GM21825 (cell line): Measurements from ENCODE around the gene DNAJB13.

ENCODE experiments used
- ATAC-seq: cut with Tn5 transposase; IDR thresholded peaks from one replicate; pipeline ENCODE4 v1.9.1; 2021; ENCODE audit warnings: mild to moderate bottlenecking, moderate library complexity; ENCODE audit not compliant: unreplicated experiment

Gene DNAJB13

DNA sequence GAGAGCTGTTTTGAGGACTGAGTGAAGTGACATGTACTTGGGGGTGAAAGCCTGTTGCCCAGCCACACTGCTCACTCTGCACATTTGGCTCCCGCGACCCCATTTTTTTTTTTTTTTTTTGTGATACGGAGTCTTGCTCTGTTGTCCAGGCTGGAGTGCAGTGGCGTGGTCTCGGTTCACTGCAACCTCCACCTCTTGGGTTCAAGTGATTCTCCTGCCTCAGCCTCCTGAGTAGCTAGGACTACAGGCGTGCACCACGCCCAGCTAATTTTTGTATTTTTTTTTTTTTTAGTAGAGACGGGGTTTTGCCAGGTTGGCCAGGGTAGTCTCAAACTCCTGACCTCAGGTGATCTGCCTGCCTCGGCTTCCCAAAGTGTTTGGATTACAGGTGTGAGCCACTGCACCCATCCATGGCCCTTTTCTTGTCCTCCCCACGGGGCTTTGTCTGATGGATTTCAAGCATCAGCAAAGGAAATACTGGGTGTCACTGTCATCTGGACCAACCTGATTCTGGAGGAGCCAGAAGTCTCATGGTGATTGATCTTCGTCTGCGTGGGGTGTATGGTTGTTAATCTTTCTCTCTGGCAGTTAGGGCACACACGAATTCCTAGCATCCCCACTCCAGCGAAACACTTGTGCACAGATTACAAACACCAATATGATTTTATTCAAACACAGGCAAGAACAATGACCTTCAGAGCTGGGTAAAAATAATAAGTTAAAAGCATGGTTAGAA lies 61.4 kb downstream of the DNAJB13 start:
- no peak for ATAC-seq

DNA sequence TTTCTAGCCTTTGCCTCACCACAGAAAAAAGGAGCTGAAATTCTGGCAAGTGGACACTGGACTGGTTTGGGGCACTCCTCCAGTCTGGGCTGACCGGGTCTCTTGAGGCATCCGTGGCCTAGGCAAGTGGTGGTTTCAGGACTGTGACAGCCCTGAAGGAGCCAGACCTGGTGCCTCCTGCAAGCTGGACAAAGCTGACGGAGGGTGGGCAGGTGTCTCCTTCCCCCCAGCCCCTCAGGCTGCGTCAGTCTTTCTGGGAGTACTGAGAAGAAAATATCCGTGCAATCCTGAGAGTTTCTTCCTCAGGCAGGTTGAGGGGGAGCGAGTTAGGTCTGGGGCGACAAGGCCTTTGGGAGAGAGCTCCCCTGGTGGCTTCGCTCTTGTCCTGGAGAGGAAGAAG lies 62.3 kb downstream of the DNAJB13 start:
- ATAC-seq, result no peak

DNA sequence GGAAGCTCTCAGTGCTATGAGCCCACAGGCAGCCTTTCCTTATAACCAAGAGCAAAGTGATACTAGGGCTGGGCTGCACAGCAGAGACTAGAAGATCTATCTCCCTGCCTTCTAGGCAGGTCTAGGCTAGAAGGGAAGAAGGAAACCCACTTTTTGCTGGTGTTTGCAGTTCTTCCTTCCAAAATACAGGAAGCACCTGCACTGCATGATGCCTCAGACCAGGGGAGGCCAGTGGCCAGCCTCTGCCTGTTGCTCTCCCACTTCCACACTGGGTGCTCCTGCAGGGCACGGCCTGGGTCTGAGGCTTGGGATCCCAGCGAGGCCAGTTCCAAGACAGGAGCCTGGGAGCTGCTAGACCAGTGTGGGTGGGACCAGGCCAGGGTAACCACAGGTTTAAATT lies 64.1 kb downstream of the DNAJB13 start:
- no peak for ATAC-seq

DNA sequence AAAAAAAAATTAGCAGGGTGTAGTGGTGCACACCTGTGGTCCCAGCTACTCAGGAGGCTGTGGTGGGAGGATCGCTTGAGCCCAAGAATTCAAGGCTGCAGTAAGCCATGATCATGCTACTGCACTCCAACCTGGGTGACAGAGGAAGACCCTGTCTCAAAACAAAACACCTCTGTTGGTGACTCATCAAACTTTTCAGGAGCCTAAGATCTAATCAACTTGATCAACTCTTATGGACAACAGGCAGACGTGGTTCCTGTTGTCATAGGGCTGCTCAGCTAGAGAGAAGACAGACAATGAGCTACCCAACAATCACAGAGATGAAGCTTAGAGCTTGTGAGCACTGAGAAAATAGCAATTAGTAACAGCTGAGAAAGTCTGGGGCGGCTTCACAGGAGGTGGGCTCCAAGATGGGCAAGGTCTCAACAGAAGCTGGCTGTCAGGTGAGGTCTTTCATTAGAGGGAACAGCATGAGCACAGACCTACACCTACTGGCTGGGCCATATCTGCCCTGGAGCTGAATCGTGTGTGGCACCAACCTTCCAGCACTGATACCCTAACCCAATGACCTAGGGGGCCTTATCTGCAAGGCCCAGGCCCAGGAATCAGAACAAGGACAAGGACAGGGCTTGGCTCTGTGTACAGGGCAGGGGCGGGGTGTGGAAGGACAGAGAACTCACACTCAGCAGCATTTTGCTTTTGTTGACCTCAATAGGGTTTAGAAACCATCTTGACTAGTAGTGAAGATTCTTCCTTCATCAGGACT lies 65.3 kb downstream of the DNAJB13 start:
- ATAC-seq, result no peak

DNA sequence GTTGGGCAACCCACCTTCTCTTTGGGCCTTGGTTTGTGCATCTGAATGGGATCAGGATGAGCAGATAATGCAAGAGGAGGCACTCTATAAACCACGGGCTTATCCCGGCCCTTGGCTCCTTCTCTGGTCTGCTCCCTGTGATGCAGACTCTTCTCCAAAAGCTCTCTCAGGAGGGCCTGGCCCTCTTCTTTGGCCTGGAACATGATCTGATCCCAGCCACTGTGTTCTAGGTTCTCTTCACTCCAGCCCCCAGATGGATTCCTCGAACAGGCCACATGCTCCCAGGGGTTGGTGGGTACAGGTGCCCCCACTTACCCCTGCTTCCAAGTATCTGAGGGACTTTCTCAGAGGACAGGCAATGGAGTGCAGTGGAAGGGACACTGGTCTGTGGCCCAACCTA lies 66.8 kb downstream of the DNAJB13 start:
- ATAC-seq, result no peak

DNA sequence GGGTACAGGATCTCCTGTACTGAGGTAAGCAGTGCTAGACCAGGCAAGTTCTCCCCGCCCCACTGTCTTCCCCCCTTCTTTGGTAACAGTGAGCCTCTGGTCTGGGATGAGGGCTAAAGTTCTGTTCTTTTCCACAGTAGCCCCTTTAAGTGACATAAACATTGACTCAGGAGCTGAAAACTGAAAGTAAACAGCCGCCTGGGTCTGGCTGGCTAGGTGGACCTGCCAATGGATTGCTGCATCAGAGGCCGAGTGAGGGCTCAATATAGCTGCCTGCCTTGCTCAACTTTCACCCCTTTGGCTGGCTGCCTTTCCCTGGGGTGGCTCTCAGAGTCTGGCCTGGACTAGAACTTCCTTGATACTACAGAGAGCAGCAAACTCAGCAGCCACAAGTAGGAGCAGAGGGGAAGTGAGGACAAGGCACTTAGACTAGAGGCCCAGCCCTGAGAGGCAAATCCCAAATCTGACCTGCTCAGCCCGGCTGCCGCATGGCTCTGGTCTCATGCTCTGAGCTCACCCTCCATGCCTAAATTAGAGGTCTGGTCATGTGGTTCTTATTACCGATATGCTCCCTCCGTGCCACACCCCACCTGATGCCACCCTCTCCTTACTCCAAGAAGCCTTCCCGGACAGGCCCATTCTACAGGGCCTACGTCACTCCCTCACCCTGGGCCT lies 67.6 kb downstream of the DNAJB13 start:
- no peak for ATAC-seq

DNA sequence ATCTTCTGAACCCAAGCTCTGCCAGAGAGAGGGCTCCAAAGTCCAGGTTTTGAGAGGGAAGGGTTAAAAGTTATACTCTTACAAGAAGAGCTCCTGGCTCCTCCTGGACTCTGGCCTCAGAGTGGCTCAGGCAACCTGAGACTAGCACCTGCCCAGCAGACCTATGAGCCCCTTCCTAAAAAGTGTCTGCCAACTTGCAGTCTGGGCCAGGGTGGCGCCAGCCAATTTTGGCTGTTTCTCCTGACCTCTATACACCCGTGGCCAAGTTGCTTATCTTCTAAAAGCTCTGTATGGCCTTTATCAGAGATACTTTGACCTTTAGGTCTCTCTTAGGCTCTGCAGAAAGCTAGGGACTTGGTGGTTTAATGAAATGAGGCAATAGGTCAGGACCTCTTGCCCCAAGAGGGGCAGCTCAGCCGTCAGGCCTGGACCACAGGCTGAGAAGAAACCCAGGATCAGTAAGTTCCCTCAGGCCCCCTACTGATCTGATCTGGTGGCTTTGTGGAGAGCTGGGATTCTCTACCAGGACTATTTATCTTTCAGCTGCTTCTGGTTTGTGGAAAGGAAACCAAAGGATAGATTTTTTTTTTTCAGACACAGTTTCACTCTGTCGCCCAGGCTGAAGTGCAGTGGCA lies 68.4 kb downstream of the DNAJB13 start:
- no peak for ATAC-seq

DNA sequence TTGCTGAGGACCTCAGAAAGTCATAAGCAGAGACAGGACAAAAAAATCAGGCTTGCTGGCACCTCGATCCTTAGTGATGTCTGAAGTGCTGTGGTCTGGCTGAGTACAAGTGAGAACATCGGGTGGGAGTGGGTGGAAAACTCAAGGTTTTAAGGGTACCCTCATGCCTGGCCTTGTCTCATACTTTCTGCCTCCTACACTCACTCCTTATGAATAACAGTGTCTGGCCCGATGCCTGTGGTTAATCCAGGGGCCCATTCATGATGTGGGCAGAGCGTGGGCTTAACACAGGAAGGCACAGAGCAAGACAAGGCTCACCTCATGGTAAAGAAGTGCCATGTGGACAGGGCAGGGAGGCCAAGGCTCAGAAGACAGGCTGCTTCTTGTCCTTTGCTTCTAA lies 69.0 kb downstream of the DNAJB13 start:
- no peak for ATAC-seq
